ENCODE data around the gene SVOPL.
A peak's percentile ranks its signal among the peaks of the same experiment; 100 is the strongest.
"Not testable (repeated sequence)": the region's sequence is repeated elsewhere in the genome, so short reads cannot be mapped to it uniquely, and the experiment has no call there.

Gene SVOPL, protein sequence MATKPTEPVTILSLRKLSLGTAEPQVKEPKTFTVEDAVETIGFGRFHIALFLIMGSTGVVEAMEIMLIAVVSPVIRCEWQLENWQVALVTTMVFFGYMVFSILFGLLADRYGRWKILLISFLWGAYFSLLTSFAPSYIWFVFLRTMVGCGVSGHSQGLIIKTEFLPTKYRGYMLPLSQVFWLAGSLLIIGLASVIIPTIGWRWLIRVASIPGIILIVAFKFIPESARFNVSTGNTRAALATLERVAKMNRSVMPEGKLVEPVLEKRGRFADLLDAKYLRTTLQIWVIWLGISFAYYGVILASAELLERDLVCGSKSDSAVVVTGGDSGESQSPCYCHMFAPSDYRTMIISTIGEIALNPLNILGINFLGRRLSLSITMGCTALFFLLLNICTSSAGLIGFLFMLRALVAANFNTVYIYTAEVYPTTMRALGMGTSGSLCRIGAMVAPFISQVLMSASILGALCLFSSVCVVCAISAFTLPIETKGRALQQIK

DNA sequence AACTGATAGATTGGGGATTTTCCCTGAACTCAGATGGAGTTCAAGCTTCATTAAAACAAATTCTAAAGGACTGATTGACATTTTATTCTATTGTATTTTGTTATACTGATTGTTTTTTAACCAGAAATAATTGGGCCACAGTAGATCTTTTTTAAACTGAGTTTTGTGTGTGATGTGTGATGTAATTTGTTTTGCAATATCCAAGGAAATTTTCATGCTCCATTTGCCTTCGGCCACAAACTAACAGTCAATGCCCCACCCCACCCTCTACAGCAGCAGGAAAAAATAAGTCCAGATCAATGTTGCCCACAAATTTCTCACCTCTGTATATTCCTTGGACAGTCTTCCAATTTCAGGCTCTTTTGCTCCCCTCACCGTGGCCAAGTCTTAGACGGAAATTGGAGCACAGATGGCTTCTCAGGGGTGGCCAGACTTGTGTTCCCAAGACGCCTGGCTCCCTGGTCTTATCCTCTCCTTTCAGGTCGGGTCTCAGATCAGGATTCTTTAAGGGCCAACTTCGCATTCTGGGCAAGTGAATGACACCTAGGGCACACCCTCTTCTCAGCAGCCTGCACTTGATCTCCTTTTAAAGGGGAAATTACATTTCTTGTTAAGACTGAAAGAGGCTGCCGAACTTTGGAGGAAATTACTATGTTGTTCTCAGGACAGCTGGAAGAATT is at the start of gene SVOPL:
Gene SVOPL, minus strand, starts transcription at position 506 of the 680 bp plus-strand sequence. CDS start 22,317 bp downstream, outside the sequence.
- DNase-seq (ENCODE audit: low read depth in 3 of 3, low spot score in 1 of 3) = no peak

DNA sequence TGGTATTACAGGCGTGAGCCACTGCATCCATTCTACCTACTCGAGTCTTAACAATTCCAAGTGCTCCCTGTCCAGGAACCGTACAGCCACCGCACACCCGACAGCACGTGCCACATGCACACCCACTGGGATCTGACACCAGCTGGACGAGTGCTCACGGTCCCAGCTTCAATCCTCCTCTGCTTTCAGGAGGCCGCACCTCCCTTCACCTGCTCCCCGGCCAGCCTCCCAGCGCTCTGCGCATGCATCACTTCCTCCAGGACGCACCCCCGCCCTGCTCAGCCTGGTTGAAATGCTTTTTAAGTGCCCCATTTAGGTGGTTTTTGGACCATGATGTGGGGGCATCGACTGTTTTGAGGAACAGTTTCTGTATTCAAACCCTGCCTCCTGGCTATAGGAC is 49.3 kb upstream of the SVOPL start:
- no peak for DNase-seq (ENCODE audit: low read depth in 3 of 3, low spot score in 1 of 3)

DNA sequence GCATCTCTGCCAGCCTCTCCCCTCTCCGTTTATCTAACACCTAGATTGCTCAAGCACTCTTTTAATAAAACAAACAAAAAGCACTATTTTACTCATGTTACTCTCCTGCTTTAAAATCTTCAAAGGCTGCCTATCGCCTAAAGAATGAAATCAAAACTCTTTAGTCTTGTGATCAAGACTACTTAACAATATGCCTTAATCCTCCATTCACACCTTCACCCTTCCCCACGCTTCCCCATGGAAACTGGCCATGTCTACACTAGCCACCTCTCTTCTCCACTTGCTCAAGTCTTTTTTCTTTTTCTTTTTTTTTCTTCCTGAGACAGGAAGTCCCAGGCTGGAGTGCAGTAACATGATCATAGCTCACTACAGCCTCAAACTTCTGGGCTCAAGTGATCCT is 48.8 kb upstream of the SVOPL start:
- DNase-seq (ENCODE audit: low read depth in 3 of 3, low spot score in 1 of 3) = no peak

DNA sequence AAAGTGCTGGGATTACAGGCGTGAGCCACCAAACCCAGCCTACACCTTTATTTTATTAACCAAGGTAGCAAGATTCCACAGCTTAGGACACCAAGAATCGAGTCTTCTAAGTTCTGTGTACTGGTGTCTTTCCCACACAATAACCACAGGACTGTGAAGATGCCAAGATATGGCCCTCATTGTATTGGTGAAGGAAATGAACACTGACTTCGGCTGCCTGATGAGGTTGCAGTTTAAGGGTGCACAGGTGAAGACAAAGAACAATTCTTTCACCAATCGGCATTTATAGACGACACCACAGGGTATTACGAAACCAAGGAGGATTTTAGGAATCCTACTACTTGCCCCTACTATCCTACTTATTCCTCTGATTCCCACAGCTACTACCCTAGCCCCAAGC is 47.5 kb upstream of the SVOPL start:
- no peak for DNase-seq (ENCODE audit: low read depth in 3 of 3, low spot score in 1 of 3)

DNA sequence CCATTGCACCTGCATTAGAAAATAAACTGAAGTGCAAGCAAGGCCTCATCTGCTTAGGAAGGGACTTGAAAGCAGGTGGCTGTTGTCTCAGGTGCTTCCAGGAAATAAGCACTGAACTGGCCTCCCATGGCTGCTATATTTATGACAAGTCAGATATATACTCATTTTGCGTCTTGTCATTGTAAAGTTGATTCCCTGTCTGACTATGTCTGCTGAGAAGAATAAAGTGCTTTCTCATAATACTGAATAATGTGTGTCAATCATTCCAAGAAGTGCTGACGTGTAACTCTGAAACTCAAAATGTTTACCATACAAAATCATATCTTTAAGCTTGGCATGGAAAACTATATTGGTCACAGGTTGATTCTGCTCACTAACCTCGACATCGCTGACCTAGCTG is 44.9 kb upstream of the SVOPL start:
- no peak for DNase-seq (ENCODE audit: low read depth in 3 of 3, low spot score in 1 of 3)

DNA sequence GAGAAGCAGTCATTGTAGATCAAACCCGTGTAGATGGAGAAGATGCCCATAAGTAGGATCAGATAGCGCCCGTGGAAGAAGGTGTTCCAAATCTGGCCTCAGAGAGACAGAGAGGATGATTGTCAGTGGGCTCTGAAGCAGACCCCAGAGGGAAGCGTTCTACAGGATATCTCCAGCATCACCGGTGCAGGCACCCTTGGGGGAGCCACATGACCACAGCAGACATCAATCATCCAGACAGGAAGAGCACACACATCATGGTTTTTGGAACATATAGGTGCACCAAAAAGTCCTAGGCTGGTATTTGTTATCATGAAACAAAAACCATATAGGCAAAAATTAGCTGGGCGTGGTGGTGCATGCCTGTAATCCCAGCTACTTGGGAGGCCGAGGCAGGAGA is 44.0 kb upstream of the SVOPL start:
- DNase-seq (ENCODE audit: low read depth in 3 of 3, low spot score in 1 of 3) = no peak

DNA sequence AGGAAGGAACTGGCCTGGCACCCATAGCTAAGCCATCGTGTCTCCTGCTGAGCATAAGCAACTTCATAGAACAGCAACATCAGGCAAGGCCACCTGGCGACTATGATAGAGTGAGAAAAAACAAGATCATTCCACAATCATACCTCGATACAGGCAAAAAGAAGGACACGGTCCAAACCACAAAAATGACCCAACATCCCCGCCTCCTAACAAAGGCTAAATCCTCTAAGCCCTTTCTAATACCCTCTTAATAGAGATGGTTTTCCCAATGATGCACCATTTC is 40.2 kb upstream of the SVOPL start:
- no peak for DNase-seq (ENCODE audit: low read depth in 3 of 3, low spot score in 1 of 3)

DNA sequence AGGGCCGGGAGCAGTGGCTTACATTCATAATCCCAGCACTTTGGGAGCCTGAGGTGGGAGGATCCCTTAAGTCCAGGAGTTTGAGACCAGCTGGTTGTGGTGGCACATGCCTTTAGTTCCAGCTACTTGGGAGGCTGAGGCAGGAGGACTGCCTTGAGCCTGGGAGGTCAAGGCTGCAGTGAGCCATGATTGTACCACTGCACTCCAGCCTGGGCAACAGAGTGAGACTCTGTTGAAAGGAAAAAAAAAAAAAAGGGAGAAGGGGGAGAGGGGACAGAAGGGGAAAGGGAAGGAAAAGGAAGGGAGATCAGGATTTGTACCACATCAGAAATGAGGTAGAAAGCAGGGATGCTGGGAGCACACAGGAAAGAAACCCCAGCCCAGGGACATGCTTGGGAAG is 38.7 kb upstream of the SVOPL start:
- DNase-seq (ENCODE audit: low read depth in 3 of 3, low spot score in 1 of 3) = no peak

DNA sequence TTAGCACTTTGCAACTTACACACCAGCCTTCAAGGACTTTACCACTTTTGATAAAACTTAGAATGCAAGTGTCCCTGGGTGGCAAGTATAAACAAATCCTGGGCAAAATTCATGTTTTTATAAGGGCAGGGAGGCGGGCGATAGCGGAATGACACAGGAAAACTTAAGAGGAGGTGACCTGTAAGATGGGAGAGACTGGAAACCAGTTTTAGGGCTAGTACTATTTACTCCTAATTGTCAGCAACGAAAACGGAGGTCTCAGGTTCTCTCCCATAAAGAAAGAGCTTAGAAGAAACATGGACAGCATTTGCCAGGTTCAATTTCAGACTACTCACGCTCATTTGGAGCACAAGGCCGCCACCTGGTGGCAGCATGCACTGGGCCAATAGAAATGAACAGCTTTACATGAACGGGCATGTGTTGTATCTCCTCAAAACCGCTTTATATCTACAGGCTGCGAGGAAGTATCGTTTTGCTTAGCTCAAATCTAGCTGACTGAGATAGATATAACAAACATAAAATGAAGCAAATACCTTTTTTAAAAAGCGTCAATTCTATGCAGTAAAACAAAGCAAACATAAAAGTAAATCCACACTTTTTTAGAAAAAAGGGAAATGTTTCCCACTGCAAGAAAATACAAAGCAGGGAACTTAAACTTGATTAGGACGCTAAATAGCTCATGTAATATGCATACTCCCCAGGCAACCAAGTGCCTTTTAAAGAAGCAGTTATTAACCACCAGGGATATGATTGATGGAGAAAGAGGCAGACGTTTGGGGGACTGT is 37.6 kb upstream of the SVOPL start:
- peak; percentile 52 to 78 (median 58) for DNase-seq (ENCODE audit: low read depth in 3 of 3, low spot score in 1 of 3)

DNA sequence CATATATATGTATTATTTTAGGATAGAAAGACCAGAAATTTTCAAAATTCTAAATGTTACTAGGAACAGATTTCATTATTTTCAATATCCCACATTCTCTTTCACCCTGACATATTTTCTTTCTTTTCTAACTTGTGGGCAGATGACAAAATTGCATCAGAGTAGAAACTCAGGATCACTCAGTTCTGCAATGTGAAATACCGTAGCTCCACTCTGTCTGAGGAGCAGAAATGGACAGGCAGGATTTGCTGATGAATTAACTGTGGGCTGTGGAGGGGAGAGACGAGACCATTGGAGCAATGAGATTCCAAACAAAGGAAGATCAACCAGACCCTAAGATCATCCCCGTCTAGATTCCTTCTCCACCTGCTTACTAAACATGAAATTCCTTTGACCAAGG is 37.0 kb upstream of the SVOPL start:
- DNase-seq (ENCODE audit: low read depth in 3 of 3, low spot score in 1 of 3) = no peak

DNA sequence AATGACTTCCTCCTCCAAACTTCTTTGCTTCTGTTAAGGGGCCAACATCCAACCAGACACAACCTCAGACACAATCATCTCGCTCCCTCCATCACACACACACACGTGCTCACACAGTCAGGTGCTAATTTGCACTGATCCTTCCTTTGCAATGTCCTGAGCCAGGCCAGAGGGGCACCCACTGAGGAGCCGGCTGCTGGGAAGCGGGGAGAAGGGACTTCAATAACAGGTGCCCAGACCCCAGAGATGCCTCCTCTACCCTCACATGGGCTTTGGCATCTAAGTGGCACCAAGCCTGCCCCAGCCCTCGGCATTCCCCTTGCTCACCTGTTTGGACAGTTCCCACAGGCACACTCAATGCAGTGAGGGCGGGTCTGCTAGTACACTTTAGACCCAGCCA is 34.2 kb upstream of the SVOPL start:
- no peak for DNase-seq (ENCODE audit: low read depth in 3 of 3, low spot score in 1 of 3)

DNA sequence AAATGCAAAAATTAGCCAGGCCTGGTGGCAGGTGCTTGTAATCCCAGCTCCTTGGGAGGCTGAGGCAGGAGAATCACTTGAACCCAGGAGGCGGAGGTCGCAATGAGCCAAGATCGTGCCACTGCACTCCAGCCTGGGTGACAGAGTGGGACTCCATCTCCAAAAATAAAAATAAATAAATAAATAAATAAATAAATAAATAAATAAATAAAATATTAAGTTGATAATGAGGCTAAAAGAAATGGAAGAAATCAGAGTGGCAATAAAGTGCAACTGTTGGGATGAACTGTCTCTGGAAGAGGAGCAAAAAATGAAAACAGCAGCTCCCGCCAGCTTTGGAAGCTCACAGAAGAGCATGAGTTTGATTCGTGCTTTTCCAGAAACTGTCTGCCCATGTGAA is 30.6 kb upstream of the SVOPL start:
- DNase-seq (ENCODE audit: low read depth in 3 of 3, low spot score in 1 of 3) = not testable (repeated sequence)

DNA sequence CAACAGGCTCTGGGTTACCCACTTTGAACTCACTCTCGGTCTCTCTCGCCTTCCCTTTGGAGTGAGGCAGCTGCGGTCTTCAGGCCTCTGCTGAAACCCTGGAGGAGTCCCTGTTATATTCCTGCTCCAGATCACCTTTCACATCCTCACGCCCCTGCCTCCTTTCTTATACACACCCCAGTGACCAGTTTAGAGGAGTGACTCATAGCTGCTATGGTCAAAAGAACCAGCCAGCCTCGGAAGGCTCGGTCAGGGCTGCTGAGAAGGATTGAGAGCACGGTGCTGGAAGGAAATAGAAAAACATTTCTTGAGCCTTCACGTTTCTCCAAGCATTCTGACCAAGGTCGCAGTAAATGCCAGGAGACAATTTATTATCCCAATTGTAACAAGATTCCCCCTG is 28.3 kb upstream of the SVOPL start:
- DNase-seq (ENCODE audit: low read depth in 3 of 3, low spot score in 1 of 3) = no peak

DNA sequence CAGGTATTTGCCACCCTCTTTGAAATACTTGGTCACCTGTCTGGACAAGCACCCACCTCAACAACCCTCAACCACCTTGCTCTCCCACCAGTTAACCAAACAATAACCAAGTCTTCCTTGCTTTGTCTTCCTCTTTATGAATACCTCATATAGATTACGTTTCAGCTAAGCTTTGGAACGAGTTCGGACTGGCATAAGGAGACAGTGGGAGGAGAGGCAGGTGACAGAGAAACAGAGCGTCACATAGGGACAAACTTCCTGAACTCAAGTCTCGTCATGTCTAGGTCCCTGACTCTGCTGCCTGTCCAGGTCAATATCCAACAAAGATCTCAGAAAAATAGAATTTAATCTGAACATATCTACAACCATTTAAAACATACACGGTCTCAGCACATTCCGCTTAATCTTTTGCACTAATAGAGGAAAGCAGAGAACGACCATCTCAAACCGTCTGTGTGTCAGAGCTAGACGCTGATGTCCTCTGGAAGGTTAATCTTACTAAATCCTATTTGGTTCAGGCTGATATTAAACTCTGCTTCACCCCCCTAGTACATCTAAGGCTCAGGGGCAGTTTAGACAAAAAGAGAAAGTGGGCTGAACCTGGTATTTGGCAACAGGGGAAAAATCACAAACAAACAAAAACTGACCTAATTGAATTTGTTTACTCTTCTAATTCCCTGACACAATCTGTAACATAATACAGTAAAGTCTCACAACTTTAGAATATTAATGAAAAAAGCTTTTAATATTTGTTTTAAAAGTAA is 26.4 kb upstream of the SVOPL start:
- no peak for DNase-seq (ENCODE audit: low read depth in 3 of 3, low spot score in 1 of 3)

DNA sequence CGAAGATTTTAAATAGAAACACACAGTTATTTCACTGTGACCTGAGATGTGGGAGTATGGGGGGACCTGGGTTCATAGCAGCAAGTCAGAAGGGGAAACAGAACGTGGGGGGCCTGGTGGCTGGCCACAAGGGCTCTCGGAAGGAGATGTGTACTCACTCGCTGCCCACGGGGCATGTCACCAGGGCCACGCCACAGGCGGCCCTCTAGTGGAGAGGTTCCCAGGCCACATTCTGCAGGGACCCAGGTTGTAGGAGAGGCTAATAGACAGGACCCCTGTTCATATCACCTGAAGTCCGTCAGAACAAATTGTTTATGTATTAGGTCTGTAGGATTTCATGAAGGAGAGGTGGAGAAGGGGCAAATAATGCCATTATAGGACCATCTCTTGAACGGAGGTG is 25.1 kb upstream of the SVOPL start:
- no peak for DNase-seq (ENCODE audit: low read depth in 3 of 3, low spot score in 1 of 3)

DNA sequence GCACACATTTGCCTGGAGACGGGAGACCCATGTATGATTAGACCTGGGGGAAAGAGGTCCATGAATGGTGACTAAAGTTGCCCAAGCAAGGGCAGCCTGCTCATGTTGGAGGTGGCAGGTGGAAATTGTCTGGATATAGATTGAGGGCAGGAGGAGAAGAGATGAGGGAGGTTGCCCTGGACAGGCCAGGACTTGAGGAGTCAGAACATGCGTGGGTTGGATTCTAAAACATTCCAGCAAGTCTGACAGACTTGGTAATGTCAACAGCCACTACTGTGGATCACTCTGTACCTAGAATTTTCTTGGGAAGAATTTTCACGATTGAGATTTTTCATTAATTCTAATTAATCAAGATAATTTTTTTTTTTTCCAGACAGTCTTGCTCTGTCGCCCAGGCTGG is 19.1 kb upstream of the SVOPL start:
- DNase-seq (ENCODE audit: low read depth in 3 of 3, low spot score in 1 of 3) = no peak

DNA sequence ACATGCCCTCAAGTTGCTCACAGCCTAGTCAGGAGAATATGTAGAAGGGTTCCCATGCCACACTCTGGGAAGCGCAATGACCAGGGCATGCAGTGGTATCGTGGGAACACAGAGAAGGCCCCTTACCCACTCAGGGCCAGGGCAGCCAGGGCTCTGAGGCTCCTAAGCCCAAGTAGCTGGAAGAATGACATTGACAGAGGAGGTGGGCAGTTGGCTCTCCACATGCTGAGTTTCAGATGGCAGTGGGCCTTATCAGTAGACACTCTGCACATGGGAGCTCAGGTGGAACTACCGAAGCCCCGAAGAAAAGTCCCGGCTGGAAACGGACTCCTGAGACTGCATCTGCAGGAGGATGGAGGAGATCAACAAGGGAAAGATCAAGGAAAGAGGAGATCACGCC is 15.7 kb upstream of the SVOPL start:
- DNase-seq (ENCODE audit: low read depth in 3 of 3, low spot score in 1 of 3) = no peak

DNA sequence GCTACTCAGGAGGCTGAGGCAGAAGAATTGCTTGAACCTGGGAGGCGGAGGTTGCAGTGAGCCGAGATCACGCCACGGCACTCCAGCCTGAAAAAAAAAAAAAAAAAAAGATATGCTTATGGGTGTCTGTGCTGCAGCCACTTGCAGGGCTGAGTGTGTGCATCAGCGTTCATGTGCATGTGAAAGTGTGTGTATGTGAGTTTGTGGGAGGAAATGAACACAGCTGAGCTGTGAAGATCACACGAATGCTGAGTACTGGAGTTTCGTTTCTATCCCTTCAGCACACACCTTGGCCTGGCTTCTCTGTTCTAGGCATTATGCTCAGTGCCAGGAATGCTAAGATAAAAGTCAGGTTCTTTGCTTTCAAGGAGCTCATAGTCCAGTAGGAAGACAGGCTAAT is 12.0 kb upstream of the SVOPL start:
- DNase-seq (ENCODE audit: low read depth in 3 of 3, low spot score in 1 of 3) = no peak

DNA sequence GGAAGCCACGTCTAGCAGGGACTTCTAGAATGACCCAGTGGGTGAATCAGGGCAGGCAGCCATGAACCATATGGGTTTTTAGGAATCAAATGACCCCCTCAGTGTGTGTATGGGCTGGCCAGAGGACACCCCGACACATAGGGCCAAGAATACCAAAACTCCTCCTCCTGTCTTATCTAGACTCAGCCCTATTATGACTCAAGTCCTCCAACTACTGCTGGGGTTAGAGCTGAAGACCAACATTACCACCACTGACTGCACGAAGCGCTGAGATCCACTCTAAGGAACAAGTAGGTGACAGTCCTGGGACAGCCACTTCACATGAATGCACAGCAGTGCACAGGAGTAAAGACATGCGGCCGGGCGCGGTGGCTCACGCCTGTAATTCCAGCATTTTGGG is 11.5 kb upstream of the SVOPL start:
- DNase-seq (ENCODE audit: low read depth in 3 of 3, low spot score in 1 of 3) = no peak

DNA sequence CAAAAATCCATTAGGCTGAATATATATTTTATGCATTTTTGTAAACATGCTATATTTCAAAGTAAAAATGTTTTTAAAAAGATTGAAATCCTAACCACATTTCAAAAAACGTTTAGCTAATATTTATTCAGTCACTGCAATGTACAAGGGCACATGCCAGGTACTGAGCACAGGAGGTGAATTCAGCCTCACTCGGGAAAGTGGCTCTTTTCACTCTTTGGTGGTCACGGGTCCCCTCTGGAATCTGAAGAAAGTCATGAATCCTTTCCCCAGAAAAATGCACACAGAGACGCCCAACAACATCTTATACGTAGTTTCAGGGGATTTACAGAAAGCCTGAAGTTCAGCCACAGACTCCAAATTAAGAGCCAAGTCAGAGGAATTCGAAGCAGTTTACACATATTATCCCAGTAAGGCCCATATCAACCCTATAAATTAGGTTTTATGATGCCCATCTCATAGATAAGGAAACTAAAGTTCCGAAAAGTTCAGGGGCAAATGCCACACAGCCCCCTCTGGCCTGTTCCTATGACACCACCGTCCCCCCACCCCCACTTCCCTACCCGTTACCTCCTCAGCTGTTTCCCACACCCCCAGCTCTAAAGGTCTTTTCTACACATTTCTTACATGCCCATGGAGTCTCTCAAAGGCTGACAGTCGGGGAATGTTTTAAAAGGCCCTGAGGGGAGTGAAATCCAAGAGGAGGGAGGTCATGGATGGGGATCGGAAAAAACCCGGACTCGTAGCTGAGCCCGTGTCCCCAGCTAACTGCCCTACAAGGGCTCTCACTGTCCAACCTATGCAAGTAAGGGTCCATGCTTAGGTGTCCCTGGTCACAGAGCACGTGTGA is 9.6 kb upstream of the SVOPL start:
- no peak for DNase-seq (ENCODE audit: low read depth in 3 of 3, low spot score in 1 of 3)

All from stimulated activated CD4-positive, alpha-beta T cell treated with anti-CD3 and anti-CD28 coated beads, TNF-alpha, amount 100 ng/mL, for 1 hour (primary cell).